ENCODE measurements around the gene NXPH3.
"Not testable (repeated sequence)": the region's sequence is repeated elsewhere in the genome, so short reads cannot be mapped to it uniquely, and the experiment has no call there.

Gene NXPH3

GRCh38 chr17:49567871-49568694 lies 7.6 kb upstream of the NXPH3 start:
- no peaks in the 10 kb centered on the region; the same call in 1 of the 2 replicates for H3K27me3 ChIP-seq (replicated peaks; ENCODE audit: control insufficient read depth, insufficient read depth, low read length)
- peak overlapping the region; percentile 31; the same call in 1 of the 2 replicates for H3K4me3 ChIP-seq (replicated peaks; ENCODE audit: low read depth, low read length)
- peak; percentile 87 for DNase-seq (ENCODE audit: extremely low read depth, insufficient read length)
- no peaks in the 10 kb centered on the region for H3K36me3 ChIP-seq (ENCODE audit: control insufficient read depth, insufficient read depth, low read length)
- peak; percentile 95 for TF ChIP-seq CTCF (IDR thresholded peaks at IDR 0.05; ENCODE audit: insufficient read depth, low read length, poor library complexity, severe bottlenecking)

GRCh38 chr17:49568695-49569047 lies 7.0 kb upstream of the NXPH3 start:
- H3K36me3 ChIP-seq (ENCODE audit: control insufficient read depth, insufficient read depth, low read length); H3K27me3 ChIP-seq (replicated peaks; ENCODE audit: control insufficient read depth, insufficient read depth, low read length); H3K4me3 ChIP-seq (replicated peaks; ENCODE audit: low read depth, low read length); DNase-seq (ENCODE audit: extremely low read depth, insufficient read length): not testable (repeated sequence)

- no peak for DNase-seq (ENCODE audit: extremely low read depth, insufficient read length)
- Histone ChIP-seq H3K4me3 (replicated peaks; ENCODE audit: low read depth, low read length) (no peak overlapping the region), H3K36me3 (ENCODE audit: control insufficient read depth, insufficient read depth, low read length) (no peaks in the 10 kb centered on the region), H3K27me3 (replicated peaks; ENCODE audit: control insufficient read depth, insufficient read depth, low read length) (peaks cover 2% of the 10 kb centered on the region; the same call in 1 of the 2 replicates)
- TF ChIP-seq CTCF (IDR thresholded peaks at IDR 0.05; ENCODE audit: insufficient read depth, low read length, poor library complexity, severe bottlenecking): no peak
Measured at GRCh38 chr17:49570540-49571242, 5.0 kb upstream of the NXPH3 start.

- DNase-seq (ENCODE audit: extremely low read depth, insufficient read length): no peak
- TF ChIP-seq CTCF (IDR thresholded peaks at IDR 0.05; ENCODE audit: insufficient read depth, low read length, poor library complexity, severe bottlenecking): no peak
- Histone ChIP-seq H3K36me3 (ENCODE audit: control insufficient read depth, insufficient read depth, low read length) (no peaks in the 10 kb centered on the region), H3K27me3 (replicated peaks; ENCODE audit: control insufficient read depth, insufficient read depth, low read length) (peaks cover 2% of the 10 kb centered on the region; the same call in 1 of the 2 replicates), H3K4me3 (replicated peaks; ENCODE audit: low read depth, low read length) (no peak overlapping the region)
Measured at GRCh38 chr17:49571283-49571682, 4.4 kb upstream of the NXPH3 start.

GRCh38 chr17:49571764-49572163 lies 3.9 kb upstream of the NXPH3 start:
- no peaks in the 10 kb centered on the region for H3K36me3 ChIP-seq (ENCODE audit: control insufficient read depth, insufficient read depth, low read length)
- H3K4me3 ChIP-seq (replicated peaks; ENCODE audit: low read depth, low read length): no peak overlapping the region
- peaks cover 2% of the 10 kb centered on the region; the same call in 1 of the 2 replicates for H3K27me3 ChIP-seq (replicated peaks; ENCODE audit: control insufficient read depth, insufficient read depth, low read length)
- DNase-seq (ENCODE audit: extremely low read depth, insufficient read length): no peak
- TF ChIP-seq CTCF (IDR thresholded peaks at IDR 0.05; ENCODE audit: insufficient read depth, low read length, poor library complexity, severe bottlenecking): no peak

GRCh38 chr17:49572226-49572625 lies 3.4 kb upstream of the NXPH3 start:
- TF ChIP-seq CTCF (IDR thresholded peaks at IDR 0.05; ENCODE audit: insufficient read depth, low read length, poor library complexity, severe bottlenecking): no peak
- H3K36me3 ChIP-seq (ENCODE audit: control insufficient read depth, insufficient read depth, low read length): no peaks in the 10 kb centered on the region
- no peak for DNase-seq (ENCODE audit: extremely low read depth, insufficient read length)
- no peak overlapping the region for H3K4me3 ChIP-seq (replicated peaks; ENCODE audit: low read depth, low read length)
- peaks cover 2% of the 10 kb centered on the region; the same call in 1 of the 2 replicates for H3K27me3 ChIP-seq (replicated peaks; ENCODE audit: control insufficient read depth, insufficient read depth, low read length)
